A673 (cell line): ENCODE results near the gene CDC42BPG. TPM values are rescaled to one million over a fixed set of nuclear protein-coding genes. Genes with fewer than 3 reads are reported as not detected.
A peak's percentile ranks its signal among the peaks of the same experiment; 100 is the strongest.

ENCODE experiments used
- BruUV-seq: library from RNA; stranded (reverse); fragments of 400-500 nt; replicated peaks from 2 replicates; lab custom pipeline; 2021; lab: Mats Ljungman, UMichigan
- CTCF ChIA-PET: fragments of 300-600 bp; sonication (Branson Sonifier 250); formaldehyde crosslinking; loops from one replicate; lab custom pipeline; 2022; ENCODE audit warnings: antibody characterized with exemption; lab: Charles Lee
- POLR2A ChIA-PET: fragments of 300-600 bp; sonication (Branson Sonifier 250); formaldehyde crosslinking; loops from one replicate; lab custom pipeline; 2022; ENCODE audit warnings: antibody characterized with exemption; ENCODE audit not compliant: low non-redundant PET; lab: Charles Lee
- DNase-seq: peaks from one replicate; pipeline ENCODE4 v3.0.0-alpha.2; 2015; ENCODE audit warnings: low spot score
- H3K27ac ChIP-seq: fragments of 200-600 bp; sonication (generic); 2 replicates; pipeline ENCODE4 v1.5.1; 2016; ENCODE audit warnings: mixed run types, low read depth, mild to moderate bottlenecking, mixed read lengths, antibody characterized with exemption, low read length; ENCODE audit not compliant: poor library complexity, severe bottlenecking
- H3K27me3 ChIP-seq: fragments of 200-600 bp; sonication (generic); replicated peaks from 2 replicates; pipeline ENCODE4 v1.6.1; 2017; ENCODE audit warnings: mixed run types, low read depth, mild to moderate bottlenecking, mixed read lengths, antibody characterized with exemption, low read length; ENCODE audit not compliant: insufficient read depth, poor library complexity
- H3K36me3 ChIP-seq: fragments of 200-600 bp; sonication (generic); 2 replicates; pipeline ENCODE4 v1.6.1; 2016; ENCODE audit warnings: mixed run types, mild to moderate bottlenecking, mixed read lengths, antibody characterized with exemption, low read length; ENCODE audit not compliant: insufficient read depth, poor library complexity, severe bottlenecking
- H3K4me1 ChIP-seq: fragments of 200-600 bp; sonication (generic); 2 replicates; pipeline ENCODE4 v1.6.1; 2017; ENCODE audit warnings: mixed run types, mild to moderate bottlenecking, mixed read lengths, antibody characterized with exemption, low read length; ENCODE audit not compliant: insufficient read depth, poor library complexity, severe bottlenecking
- H3K4me3 ChIP-seq: fragments of 200-600 bp; sonication (generic); 2 replicates; pipeline ENCODE4 v1.5.1; 2016; ENCODE audit warnings: low read depth, mixed run types, mild to moderate bottlenecking, mixed read lengths, low read length; ENCODE audit not compliant: poor library complexity, severe bottlenecking
- H3K9me3 ChIP-seq: fragments of 200-600 bp; sonication (generic); 2 replicates; pipeline ENCODE4 v1.6.1; 2016; ENCODE audit warnings: mixed run types, low read depth, mild to moderate bottlenecking, mixed read lengths, antibody characterized with exemption, low read length; ENCODE audit not compliant: poor library complexity, severe bottlenecking
- EZH2 ChIP-seq: fragments of 200-600 bp; sonication (generic); IDR thresholded peaks from 2 replicates; pipeline ENCODE4 v1.6.1; 2017; ENCODE audit warnings: borderline replicate concordance, low read depth, mild to moderate bottlenecking, mixed read lengths, antibody characterized with exemption, low read length; ENCODE audit not compliant: poor library complexity, severe bottlenecking
- intact Hi-C: fragments of 100-400 bp; cut with micrococcal nuclease; formaldehyde crosslinking; loops from one replicate; pipeline ENCODE4 v1.10.0; 2022; ENCODE audit not compliant: unreplicated experiment
- total RNA-seq: library from RNA; stranded (reverse); gene quantifications from 2 replicates; pipeline ENCODE4 v1.2.3, GENCODE V29; 2021
- TF ChIP-seq, protein P1 (sequence below): fragments of 300-800, 200-600 bp; sonication (generic); conservative IDR thresholded peaks from 2 replicates; pipeline ENCODE4 v1.5.1; 2017; ENCODE audit warnings: low read depth, mild to moderate bottlenecking, antibody characterized with exemption, low read length, moderate library complexity, mixed read lengths

The CDC42BPG gene
- total RNA-seq, 1 experiment from 2014 or later, result 4.6 TPM

DNA sequence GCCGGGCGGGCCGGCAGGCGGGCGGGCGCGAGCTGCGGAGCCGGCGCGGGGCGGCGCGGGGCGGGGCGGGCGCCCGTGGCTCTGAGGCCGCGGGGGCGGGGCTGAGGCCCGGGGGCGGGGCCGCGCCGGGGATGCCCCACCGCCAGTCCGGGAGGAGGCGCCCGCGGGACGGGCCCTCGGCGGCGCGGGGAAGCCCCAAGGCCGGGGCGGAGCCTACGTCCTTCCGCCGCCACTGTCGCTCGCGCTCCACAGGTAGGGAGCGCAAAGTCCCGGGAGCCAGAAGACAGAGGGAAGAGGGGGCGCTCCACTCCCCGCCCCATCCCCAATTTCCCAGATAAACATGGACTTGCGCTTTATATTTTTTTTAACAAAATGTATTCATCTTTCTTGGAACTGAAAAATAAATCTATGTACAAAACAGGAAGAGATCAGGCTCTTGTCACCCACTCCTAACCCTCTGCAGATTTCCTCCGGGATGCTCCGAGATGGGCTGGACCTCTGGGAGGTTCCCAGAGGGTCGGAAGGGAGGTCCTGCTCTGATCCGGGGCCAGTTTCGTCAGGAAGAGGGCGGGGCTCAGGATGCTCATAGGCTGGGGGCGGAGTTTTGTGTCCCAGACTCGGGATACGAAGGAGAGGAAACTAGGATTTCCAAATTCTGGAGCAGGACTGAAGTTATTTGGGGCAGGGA is 41.2 kb downstream of the CDC42BPG start, which contains the start of gene MAP4K2:
TSS of gene MAP4K2 (minus strand) at position 57 of the 688 bp plus-strand sequence. CDS start 65 bp downstream, outside the sequence.
- POLR2A ChIA-PET, result interaction anchor here (0.7 kb wide), 1 partner anchor 301 kb away, joined by 3 read pairs; no protein-coding TSS in a partner anchor
- intact Hi-C loops, result no loop called here
- Histone ChIP-seq H3K36me3 (peaks cover 6% of the 10 kb centered on the region), H3K4me3 (peak within 1 kb of the TSS; percentile 56), H3K4me1 (peaks cover 23% of the 10 kb centered on the region), H3K27ac (peak within 1 kb of the TSS; percentile 85), H3K9me3 (no peaks in the 10 kb centered on the region), H3K27me3 (no peaks in the 10 kb centered on the region)
- no TSS peak for BruUV-seq
- CTCF ChIA-PET, result no interaction called here
- TF ChIP-seq EZH2, result no peak
- TF ChIP-seq, protein P1, sequence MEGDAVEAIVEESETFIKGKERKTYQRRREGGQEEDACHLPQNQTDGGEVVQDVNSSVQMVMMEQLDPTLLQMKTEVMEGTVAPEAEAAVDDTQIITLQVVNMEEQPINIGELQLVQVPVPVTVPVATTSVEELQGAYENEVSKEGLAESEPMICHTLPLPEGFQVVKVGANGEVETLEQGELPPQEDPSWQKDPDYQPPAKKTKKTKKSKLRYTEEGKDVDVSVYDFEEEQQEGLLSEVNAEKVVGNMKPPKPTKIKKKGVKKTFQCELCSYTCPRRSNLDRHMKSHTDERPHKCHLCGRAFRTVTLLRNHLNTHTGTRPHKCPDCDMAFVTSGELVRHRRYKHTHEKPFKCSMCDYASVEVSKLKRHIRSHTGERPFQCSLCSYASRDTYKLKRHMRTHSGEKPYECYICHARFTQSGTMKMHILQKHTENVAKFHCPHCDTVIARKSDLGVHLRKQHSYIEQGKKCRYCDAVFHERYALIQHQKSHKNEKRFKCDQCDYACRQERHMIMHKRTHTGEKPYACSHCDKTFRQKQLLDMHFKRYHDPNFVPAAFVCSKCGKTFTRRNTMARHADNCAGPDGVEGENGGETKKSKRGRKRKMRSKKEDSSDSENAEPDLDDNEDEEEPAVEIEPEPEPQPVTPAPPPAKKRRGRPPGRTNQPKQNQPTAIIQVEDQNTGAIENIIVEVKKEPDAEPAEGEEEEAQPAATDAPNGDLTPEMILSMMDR, result peak; percentile 45
- DNase-seq, result peak; percentile 94

- Histone ChIP-seq H3K27me3 (no peaks in the 10 kb centered on the region), H3K36me3 (peaks cover 6% of the 10 kb centered on the region), H3K9me3 (no peaks in the 10 kb centered on the region), H3K4me1 (peaks cover 23% of the 10 kb centered on the region), H3K27ac (peak overlapping the region; percentile 85), H3K4me3 (peak overlapping the region; percentile 56)
- intact Hi-C loops, result no loop called here
- ChIA-PET POLR2A (no interaction called here), CTCF (no interaction called here)
- no peak for TF ChIP-seq EZH2
- TF ChIP-seq, protein P1, result no peak
- no peak for DNase-seq
- BruUV-seq, result no TSS peak
These were observed 41.9 kb downstream of the CDC42BPG start for GRCh38 chr11:64802370-64803157.

- peak overlapping the region; percentile 56 for H3K4me3 ChIP-seq
- peaks cover 23% of the 10 kb centered on the region for H3K4me1 ChIP-seq
- no TSS peak for BruUV-seq
- H3K9me3 ChIP-seq, result no peaks in the 10 kb centered on the region
- no peak for TF ChIP-seq EZH2
- TF ChIP-seq, protein P1, result no peak
- peaks cover 6% of the 10 kb centered on the region for H3K36me3 ChIP-seq
- ChIA-PET POLR2A (no interaction called here), CTCF (no interaction called here)
- DNase-seq, result peak; percentile 44
- H3K27me3 ChIP-seq, result no peaks in the 10 kb centered on the region
- intact Hi-C loops, result no loop called here
- H3K27ac ChIP-seq, result peak overlapping the region; percentile 85
These were observed 42.7 kb downstream of the CDC42BPG start for GRCh38 chr11:64801561-64802369.
